HG03039 (cell line): ENCODE results near the gene PRRT4.

ENCODE experiments used
- ATAC-seq: cut with Tn5 transposase; IDR thresholded peaks from one replicate; pipeline ENCODE4 v1.9.1; 2021; ENCODE audit warnings: mild to moderate bottlenecking, moderate library complexity; ENCODE audit not compliant: unreplicated experiment

Gene PRRT4

DNA sequence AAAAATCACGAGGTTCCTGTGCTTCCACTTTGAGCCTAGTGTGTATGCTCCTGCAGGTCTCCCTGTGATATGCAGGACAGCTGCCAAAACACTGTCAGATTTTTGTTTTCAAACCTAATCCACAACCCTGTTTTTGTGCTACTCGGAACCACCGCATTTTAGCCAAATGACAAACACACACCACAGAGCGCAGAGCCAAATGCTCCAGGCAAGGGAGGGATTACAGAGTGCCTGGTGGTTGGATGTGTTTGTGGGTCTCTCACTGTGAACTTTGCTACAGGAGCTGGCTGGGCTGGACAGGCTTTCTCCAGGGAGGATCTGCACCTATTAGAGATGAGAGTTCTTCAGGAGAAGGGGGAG, 12.0 kb downstream of the PRRT4 start:
- ATAC-seq, result no peak

- ATAC-seq, result no peak
Measured at GRCh38 chr7:128347647-128348097, 13.8 kb downstream of the PRRT4 start.

DNA sequence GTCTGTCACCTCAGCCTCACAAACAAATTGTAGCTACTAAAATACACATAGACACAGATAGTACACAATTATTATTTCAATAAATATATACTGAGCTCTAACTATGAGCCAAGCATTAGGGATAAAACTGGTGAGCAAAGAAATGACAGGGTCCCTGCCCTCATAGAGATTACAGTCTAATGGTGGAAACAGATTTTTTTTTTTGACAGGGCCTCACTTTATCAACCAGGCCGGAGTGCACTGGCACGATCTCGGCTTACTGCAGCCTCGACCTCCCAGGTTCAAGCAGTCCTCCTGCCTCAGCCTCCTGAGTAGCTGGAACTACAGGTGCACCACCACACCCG, 17.1 kb downstream of the PRRT4 start:
- no peak for ATAC-seq

DNA sequence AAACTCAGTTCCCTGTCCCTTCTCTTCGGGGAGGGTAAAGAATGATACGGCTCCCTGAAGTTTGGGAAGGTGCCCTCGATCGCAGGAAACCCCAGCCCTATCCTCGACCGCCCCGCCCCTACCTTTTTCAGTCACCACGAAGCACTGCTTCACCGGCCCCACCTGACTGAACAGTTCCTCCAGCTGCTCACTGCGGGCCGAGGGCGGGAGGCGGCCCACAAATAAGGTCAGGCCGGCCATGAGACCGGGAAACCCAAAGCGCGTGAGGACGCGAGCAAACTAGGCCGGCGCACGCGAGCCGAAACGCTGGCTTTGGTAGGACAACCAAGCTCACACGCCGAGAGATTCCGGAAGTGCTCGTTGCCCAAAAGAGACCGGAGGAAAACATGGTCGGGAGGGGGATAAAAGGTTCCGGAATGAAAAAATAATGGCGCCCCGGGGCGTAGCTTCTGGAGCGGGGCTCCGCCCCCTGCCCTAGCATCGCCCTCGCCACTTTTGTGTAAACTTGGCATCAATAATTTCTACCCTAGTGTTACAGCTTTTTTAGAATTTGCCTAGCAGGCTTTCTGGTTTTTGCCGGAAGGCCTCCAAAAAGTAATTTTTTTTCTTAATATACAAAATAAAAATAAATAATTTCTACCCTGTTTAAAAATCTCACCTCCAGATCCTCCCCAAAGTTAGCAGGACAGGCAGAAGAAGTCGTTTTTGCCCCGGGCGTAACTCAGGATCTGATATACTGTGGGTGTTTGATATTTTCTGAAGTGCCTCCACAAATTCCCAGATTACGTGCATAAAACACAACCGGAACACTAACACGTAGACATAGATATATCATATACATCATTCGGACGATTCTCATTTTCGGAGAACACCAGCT, 17.7 kb downstream of the PRRT4 start, which contains the start of gene RBM28:
TSS of gene RBM28 (minus strand) at position 355 of the 877 bp plus-strand sequence. CDS start at position 240, 115 bp downstream.
- ATAC-seq, result peak; percentile 89

GRCh38 chr7:128341733-128342132, 19.8 kb downstream of the PRRT4 start:
- no peak for ATAC-seq

DNA sequence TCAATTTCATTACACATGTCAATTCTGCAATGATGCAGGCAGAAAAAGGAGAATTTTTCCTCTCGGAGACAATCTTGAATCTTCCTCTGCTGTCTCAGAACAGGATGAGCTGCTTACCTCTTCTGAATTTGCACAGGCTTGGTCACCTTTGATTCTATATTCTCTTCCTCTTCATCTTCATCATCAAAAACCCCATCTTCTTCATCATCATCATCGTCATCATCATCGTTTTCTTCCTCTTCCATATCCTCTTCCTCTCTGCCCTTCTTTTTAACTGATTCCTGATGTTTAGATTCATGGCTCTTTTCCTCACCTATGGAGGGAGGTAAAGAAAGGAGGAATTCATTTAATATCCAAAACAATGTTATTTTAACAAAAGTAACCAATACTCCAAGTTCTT, 25.8 kb downstream of the PRRT4 start:
- no peak for ATAC-seq

GRCh38 chr7:128324368-128324680, 37.2 kb downstream of the PRRT4 start:
- ATAC-seq, result no peak

- ATAC-seq, result no peak
Measured at GRCh38 chr7:128323459-128324367, 37.8 kb downstream of the PRRT4 start.

- no peak for ATAC-seq
Measured at GRCh38 chr7:128323040-128323439, 38.5 kb downstream of the PRRT4 start.

DNA sequence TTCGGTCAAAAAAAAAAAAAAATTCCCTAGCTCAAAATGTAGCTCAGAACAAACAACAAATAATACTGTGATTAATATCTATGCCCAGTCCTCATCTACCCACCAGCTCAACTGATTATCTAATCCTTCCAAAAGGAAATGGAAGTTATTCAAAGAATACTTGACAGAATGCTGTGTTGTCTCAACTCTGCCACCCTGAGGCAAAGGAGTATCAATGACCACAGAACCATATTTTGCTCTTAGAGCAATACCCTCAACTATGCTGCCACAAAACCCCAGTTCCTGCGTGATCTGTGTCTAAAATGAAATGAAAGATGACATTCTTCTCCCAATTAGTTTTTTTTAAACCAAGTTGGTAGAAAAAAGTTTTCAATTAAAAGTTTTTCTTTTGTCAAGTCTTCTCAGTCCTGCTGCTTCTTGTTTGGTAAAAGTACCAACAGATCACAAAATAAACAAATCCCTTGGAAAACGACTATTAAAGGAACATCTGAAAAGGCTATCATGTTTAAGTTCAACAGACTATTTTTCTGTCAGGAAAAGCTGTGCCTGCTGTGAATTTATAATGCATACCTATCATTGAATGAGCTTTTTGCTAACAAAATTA, 39.3 kb downstream of the PRRT4 start:
- ATAC-seq, result no peak

DNA sequence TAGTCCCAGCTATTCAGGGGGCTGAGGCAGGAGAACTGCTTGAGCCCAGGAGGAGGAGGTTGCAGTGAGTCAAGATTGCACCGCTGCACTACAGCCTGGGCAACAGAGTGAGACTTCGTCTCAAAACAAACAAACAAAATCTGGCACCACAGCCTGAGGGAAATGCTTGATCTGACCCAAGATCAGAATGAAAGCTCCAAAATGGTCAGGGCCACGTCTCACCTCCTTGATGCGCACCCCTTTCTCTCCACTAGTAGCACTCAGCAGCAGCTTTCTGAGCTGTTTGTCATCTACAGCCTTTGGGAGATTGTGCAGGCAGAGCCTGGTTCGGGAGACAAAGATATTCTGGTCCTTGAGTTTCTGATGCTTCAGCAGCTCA, 40.5 kb downstream of the PRRT4 start:
- ATAC-seq, result no peak

- ATAC-seq, result no peak
Measured at GRCh38 chr7:128318691-128319090, 42.8 kb downstream of the PRRT4 start.

DNA sequence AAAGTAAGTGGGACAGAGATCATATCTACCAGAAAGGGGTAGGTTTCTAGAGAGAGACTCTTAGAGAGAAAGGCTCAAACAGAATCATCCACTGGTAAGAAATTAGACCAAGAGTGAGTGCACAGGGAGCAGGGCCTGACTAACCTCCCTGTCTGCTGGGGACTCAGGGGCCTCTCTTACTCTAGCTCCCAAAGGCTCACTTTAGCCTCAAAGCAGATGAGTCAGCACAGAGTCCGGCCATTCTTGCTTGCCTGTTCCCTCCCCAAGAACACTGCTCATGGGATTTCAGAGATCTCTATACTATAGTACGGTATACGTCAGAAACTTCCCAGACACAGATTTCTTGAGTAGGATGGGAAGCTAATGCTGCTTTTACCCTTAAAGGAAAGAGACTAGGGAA, 50.5 kb downstream of the PRRT4 start:
- ATAC-seq, result no peak

DNA sequence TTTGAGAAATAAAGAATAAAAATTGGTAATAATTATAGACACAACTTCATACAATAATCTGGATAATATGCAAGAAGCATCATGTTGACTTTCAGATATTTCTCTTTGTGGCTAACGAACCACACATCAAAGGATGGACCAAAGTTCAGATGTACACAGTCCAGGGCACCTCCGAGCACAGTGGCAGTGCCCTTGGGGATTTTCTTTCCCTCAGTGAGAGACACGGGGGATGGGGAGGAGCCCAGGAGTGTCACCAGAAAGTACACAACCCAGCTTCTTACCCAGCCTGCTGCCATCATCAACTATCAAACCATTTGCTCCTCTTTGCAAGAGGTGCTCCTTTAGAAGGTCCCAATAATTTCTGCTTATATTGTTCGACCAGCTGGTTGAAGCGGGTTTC, 51.0 kb downstream of the PRRT4 start:
- no peak for ATAC-seq

GRCh38 chr7:128309976-128310375, 51.5 kb downstream of the PRRT4 start:
- ATAC-seq, result no peak

DNA sequence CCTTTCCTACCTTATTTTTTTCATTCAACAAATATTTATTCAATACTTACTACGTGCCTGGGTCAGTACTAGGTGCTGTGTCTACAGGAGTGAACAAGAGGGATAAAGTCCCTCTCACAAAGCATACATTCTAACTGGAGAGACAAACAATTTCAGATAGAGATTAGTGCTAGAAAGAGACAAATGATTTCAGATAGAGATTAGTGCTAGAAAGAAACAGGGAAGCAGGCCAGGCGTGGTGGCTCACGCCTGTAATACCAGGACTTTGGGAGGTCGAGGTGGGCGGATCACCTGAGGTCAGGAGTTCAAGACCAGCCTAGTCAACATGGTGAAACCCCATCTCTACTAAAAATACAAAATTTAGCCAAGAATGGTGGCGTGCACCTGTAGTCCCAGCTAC, 52.4 kb downstream of the PRRT4 start:
- ATAC-seq, result no peak

- ATAC-seq, result no peak
Measured at GRCh38 chr7:128307061-128307460, 54.4 kb downstream of the PRRT4 start.

DNA sequence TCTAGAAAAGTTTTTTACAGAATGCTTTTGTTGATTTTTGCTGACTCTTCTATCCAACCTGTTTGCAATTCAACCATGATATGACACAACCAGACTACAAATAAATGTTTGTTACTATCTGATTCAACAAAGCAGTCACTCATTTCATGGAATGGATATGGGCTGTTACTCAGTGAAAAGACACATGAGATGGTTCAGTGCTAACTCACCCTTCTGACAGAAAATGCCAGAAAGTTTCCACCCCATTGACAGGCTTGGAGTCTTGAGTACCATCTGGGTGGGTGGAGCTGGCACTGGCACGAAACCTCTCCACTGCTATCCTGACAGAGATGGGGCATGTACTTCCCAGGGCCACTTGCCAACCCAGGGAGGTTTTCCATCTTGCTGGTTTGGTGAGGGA, 57.3 kb downstream of the PRRT4 start:
- ATAC-seq, result no peak

DNA sequence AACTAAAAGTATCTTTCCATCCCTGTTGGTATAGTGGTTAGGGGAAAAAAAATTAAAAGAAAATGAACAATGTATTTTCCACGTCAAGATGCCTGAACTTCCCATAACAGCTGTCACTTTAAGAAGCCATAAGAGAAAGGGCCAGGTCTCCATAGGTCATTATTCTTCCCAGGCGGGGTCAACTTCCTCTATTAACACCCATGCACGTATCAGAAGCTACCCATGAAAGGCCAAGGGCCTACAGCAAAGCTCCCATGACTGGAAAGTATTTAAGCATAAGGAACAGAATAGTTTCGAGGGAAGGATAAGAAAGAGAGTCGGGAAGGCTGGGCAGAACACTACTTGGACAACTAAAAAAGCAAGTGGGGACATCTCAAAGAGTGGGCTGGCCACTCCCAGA, 57.8 kb downstream of the PRRT4 start:
- ATAC-seq, result no peak

GRCh38 chr7:128303133-128303532, 58.4 kb downstream of the PRRT4 start:
- ATAC-seq, result no peak

DNA sequence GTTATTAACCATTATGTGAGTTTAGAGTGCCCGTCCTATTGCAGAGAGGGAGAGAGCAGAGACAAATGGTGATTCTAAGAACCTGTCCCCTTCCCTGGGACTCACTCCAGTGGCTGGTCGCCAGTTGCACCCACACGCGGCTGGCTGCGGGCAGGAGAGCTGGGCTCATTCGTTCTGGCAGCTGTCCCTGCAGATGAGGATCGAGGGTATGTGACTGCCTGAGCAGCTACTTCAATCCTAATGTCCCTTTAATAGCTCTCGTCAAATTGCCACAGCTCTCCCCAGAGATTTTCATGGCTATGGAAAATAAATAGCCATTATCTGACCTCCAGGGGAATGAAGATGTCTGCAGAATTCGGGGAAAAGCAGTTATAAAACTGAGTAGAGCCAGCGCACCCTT, 59.4 kb downstream of the PRRT4 start:
- no peak for ATAC-seq
